IPS DF 6.9 (cell line): ENCODE data around the gene INPP5B.

Source experiments
- DNase-seq: peaks from one replicate; pipeline ENCODE4 v3.0.0-alpha.2; 2013; ENCODE audit warnings: low read depth, low spot score
- H3K27ac ChIP-seq: one replicate; pipeline ENCODE4 v1.5.1; 2013; ENCODE audit warnings: low read length, control low read depth
- H3K27me3 ChIP-seq: 2 replicates; pipeline ENCODE4 v1.6.1; 2013; ENCODE audit warnings: mild to moderate bottlenecking, low read length; ENCODE audit not compliant: control insufficient read depth, insufficient read depth
- H3K36me3 ChIP-seq: 2 replicates; pipeline ENCODE4 v1.6.1; 2013; ENCODE audit warnings: low read length; ENCODE audit not compliant: control insufficient read depth, insufficient read depth
- H3K4me1 ChIP-seq: 2 replicates; pipeline ENCODE4 v1.6.1; 2013; ENCODE audit warnings: low read length; ENCODE audit not compliant: control insufficient read depth, insufficient read depth
- H3K4me3 ChIP-seq: 2 replicates; pipeline ENCODE4 v1.5.1; 2013; ENCODE audit warnings: mild to moderate bottlenecking, low read length
- H3K9me3 ChIP-seq: 2 replicates; pipeline ENCODE4 v1.6.1; 2013; ENCODE audit warnings: low read length, inconsistent platforms; ENCODE audit not compliant: control insufficient read depth, insufficient read depth
- WGBS: extraction: QIAGEN DNeasy Blood & Tissue Kit; methylation state at CpG from one replicate; pipeline ENCODE4 v1.1.7; 2013; ENCODE audit warnings: mixed read lengths, missing lambda C conversion rate; ENCODE audit not compliant: insufficient read length, insufficient coverage; 5-methylcytosine and 5-hydroxymethylcytosine counted together

INPP5B gene

GRCh38 chr1:37875833-37876232 lies 71.0 kb downstream of the INPP5B start:
- H3K9me3 ChIP-seq = no peaks in the 10 kb centered on the region
- H3K4me1 ChIP-seq = no peaks in the 10 kb centered on the region
- no peaks in the 10 kb centered on the region for H3K27me3 ChIP-seq
- WGBS = no CpG with 5 or more reads among the region's 1 CpG
- DNase-seq = no peak
- no peak overlapping the region for H3K27ac ChIP-seq
- no peak overlapping the region for H3K4me3 ChIP-seq
- H3K36me3 ChIP-seq = peaks cover 2% of the 10 kb centered on the region; the same call in 1 of the 2 replicates

DNA sequence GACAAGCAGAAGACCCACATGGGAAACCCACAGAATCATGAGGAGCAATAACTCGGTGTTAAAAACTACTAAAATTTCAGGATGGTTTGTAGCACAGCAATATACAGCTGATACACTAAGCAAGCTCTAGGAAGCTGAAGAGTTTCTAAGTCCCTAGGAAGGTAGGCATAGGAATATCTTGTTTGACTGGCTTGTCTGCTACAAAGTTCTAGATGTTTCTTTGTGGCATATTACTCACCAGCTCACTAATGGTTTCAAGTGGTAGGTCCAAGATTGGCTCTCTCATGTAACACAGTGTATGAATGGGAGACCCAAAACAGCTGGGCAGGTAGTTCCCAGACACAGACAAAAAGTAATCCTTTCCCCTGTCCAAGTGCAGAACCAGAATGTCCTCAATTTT lies 74.2 kb downstream of the INPP5B start:
- Histone ChIP-seq H3K27ac (no peak overlapping the region), H3K27me3 (no peaks in the 10 kb centered on the region), H3K36me3 (peaks cover 2% of the 10 kb centered on the region; the same call in 1 of the 2 replicates), H3K9me3 (no peaks in the 10 kb centered on the region), H3K4me1 (no peaks in the 10 kb centered on the region), H3K4me3 (no peak overlapping the region)
- WGBS = no CpG with 5 or more reads among the region's 1 CpG
- DNase-seq = no peak

- no peaks in the 10 kb centered on the region for H3K9me3 ChIP-seq
- no peak overlapping the region for H3K27ac ChIP-seq
- H3K27me3 ChIP-seq = no peaks in the 10 kb centered on the region
- no peak overlapping the region for H3K4me3 ChIP-seq
- peaks cover 2% of the 10 kb centered on the region; the same call in 1 of the 2 replicates for H3K36me3 ChIP-seq
- no peaks in the 10 kb centered on the region for H3K4me1 ChIP-seq
- no CpG with 5 or more reads among the region's 2 CpGs for WGBS
- no peak for DNase-seq
These were observed 78.4 kb downstream of the INPP5B start for GRCh38 chr1:37868466-37868865.

DNA sequence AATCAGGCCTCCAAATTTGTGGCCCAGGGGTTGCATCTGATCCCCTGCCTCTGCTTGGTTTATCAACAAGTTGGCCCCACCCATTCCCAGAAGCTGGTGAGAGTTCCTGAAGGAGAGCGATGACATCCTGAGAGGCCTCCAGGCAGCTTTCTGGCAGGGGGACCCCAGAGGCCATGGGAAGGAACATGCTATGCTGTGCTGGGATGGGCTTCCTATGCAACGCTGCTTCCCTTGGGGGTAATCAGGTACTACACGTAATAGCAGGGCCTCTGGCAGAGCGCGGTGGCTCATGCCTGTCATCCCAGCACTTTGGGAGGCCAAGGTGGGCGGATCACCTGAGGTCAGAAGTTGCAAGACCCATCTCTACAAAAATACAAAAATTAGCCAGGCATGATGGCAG lies 79.1 kb downstream of the INPP5B start:
- no peaks in the 10 kb centered on the region for H3K9me3 ChIP-seq
- H3K27me3 ChIP-seq = no peaks in the 10 kb centered on the region
- H3K4me1 ChIP-seq = no peaks in the 10 kb centered on the region
- H3K27ac ChIP-seq = no peak overlapping the region
- no CpG with 5 or more reads among the region's 6 CpGs for WGBS
- DNase-seq = no peak
- no peak overlapping the region for H3K4me3 ChIP-seq
- H3K36me3 ChIP-seq = peaks cover 2% of the 10 kb centered on the region; the same call in 1 of the 2 replicates

GRCh38 chr1:37866491-37866890 lies 80.4 kb downstream of the INPP5B start:
- H3K27ac ChIP-seq = no peak overlapping the region
- DNase-seq = no peak
- no peaks in the 10 kb centered on the region for H3K36me3 ChIP-seq
- H3K4me3 ChIP-seq = no peak overlapping the region
- no peaks in the 10 kb centered on the region for H3K9me3 ChIP-seq
- no peaks in the 10 kb centered on the region for H3K4me1 ChIP-seq
- no CpG with 5 or more reads among the region's 1 CpG for WGBS
- no peaks in the 10 kb centered on the region for H3K27me3 ChIP-seq

GRCh38 chr1:37865348-37866120 lies 81.3 kb downstream of the INPP5B start:
- Histone ChIP-seq H3K4me1 (no peaks in the 10 kb centered on the region), H3K36me3 (no peaks in the 10 kb centered on the region), H3K4me3 (no peak overlapping the region), H3K27ac (no peak overlapping the region), H3K9me3 (no peaks in the 10 kb centered on the region), H3K27me3 (no peaks in the 10 kb centered on the region)
- no peak for DNase-seq
- no CpG with 5 or more reads among the region's 6 CpGs for WGBS

GRCh38 chr1:37862330-37862729 lies 84.5 kb downstream of the INPP5B start:
- WGBS = no CpG with 5 or more reads among the region's 3 CpGs
- no peaks in the 10 kb centered on the region for H3K9me3 ChIP-seq
- no peaks in the 10 kb centered on the region for H3K27me3 ChIP-seq
- DNase-seq = no peak
- peaks cover 2% of the 10 kb centered on the region; the same call in 1 of the 2 replicates for H3K4me1 ChIP-seq
- peaks cover 2% of the 10 kb centered on the region; the same call in 1 of the 2 replicates for H3K36me3 ChIP-seq
- H3K4me3 ChIP-seq = no peak overlapping the region
- H3K27ac ChIP-seq = no peak overlapping the region

GRCh38 chr1:37861151-37861550 lies 85.7 kb downstream of the INPP5B start:
- no peak overlapping the region for H3K4me3 ChIP-seq
- peaks cover 6% of the 10 kb centered on the region; the same call in 1 of the 2 replicates for H3K36me3 ChIP-seq
- no peaks in the 10 kb centered on the region for H3K9me3 ChIP-seq
- H3K27me3 ChIP-seq = no peaks in the 10 kb centered on the region
- DNase-seq = no peak
- peaks cover 2% of the 10 kb centered on the region; the same call in 1 of the 2 replicates for H3K4me1 ChIP-seq
- no peak overlapping the region for H3K27ac ChIP-seq
- no CpG with 5 or more reads among the region's 4 CpGs for WGBS

GRCh38 chr1:37860346-37860666 lies 86.5 kb downstream of the INPP5B start:
- Histone ChIP-seq H3K27me3 (no peaks in the 10 kb centered on the region), H3K4me1 (peaks cover 2% of the 10 kb centered on the region; the same call in 1 of the 2 replicates), H3K9me3 (no peaks in the 10 kb centered on the region), H3K36me3 (peaks cover 6% of the 10 kb centered on the region; the same call in 1 of the 2 replicates), H3K4me3 (peak overlapping the region; percentile 93; the same call in 1 of the 2 replicates), H3K27ac (no peak overlapping the region)
- no peak for DNase-seq
- WGBS = no CpG with 5 or more reads among the region's 5 CpGs

GRCh38 chr1:37859507-37860345 lies 87.1 kb downstream of the INPP5B start, which contains the start of gene MTF1:
TSS of gene MTF1 (minus strand) at chr1:37859592. CDS start at chr1:37857658, 1,934 bp downstream.
- Histone ChIP-seq H3K4me3 (peak within 1 kb of the TSS; percentile 93), H3K27me3 (no peaks in the 10 kb centered on the region), H3K27ac (no peak within 1 kb of the TSS), H3K4me1 (peaks cover 2% of the 10 kb centered on the region; the same call in 1 of the 2 replicates), H3K36me3 (peaks cover 6% of the 10 kb centered on the region; the same call in 1 of the 2 replicates), H3K9me3 (no peaks in the 10 kb centered on the region)
- peak; percentile 94 for DNase-seq
- no CpG with 5 or more reads among the region's 61 CpGs for WGBS
